WTC11 (cell line): ENCODE data around the gene GABARAPL1. TPM values are rescaled to one million over a fixed set of nuclear protein-coding genes. Genes with fewer than 3 reads are reported as not detected.

Experiments used
- ATAC-seq: fragments of 200-7000 bp; cut with Tn5 transposase; 2 replicates; pipeline ENCODE4 v1.10.0; 2021; ENCODE audit warnings: mild to moderate bottlenecking, moderate library complexity
- CTCF ChIA-PET: fragments of 300-600 bp; sonication (Branson Sonifier 250); formaldehyde crosslinking; loops from one replicate; lab custom pipeline; 2021; ENCODE audit warnings: antibody characterized with exemption; lab: Charles Lee
- POLR2A ChIA-PET: fragments of 350-600 bp; sonication (Branson Sonifier 250); formaldehyde crosslinking; loops from one replicate; lab custom pipeline; 2021; ENCODE audit warnings: antibody characterized with exemption; lab: Charles Lee
- DNase-seq: peaks from one replicate; pipeline ENCODE4 v3.0.0; 2021; ENCODE audit warnings: low spot score
- H3K27ac Mint-ChIP-seq: 2 replicates; pipeline ENCODE4 v1.8.0; 2021; ENCODE audit warnings: mixed read lengths
- H3K27me3 Mint-ChIP-seq: 2 replicates; pipeline ENCODE4 v1.8.0; 2021; ENCODE audit warnings: low read depth, mild to moderate bottlenecking, moderate library complexity, mixed read lengths
- H3K36me3 Mint-ChIP-seq: 2 replicates; pipeline ENCODE4 v1.8.0; 2021; ENCODE audit warnings: mixed read lengths
- H3K4me1 Mint-ChIP-seq: 2 replicates; pipeline ENCODE4 v1.8.0; 2022; ENCODE audit warnings: mixed read lengths
- H3K4me3 Mint-ChIP-seq: 2 replicates; pipeline ENCODE4 v1.8.0; 2021; ENCODE audit warnings: mild to moderate bottlenecking, moderate library complexity, mixed read lengths
- H3K9me3 Mint-ChIP-seq: 2 replicates; pipeline ENCODE4 v1.8.0; 2021; ENCODE audit warnings: mixed read lengths
- FOXJ3 ChIP-seq: sonication (generic); formaldehyde crosslinking; IDR thresholded peaks from 2 replicates; pipeline ENCODE4 v1.9.0; 2021; ENCODE audit warnings: missing genetic modification reagents, mild to moderate bottlenecking, borderline replicate concordance
- IRF2 ChIP-seq: sonication (generic); formaldehyde crosslinking; IDR thresholded peaks from 2 replicates; pipeline ENCODE4 v1.8.0; 2022; ENCODE audit warnings: low read depth, missing genetic modification reagents, borderline replicate concordance
- KAT7 ChIP-seq: sonication (generic); formaldehyde crosslinking; IDR thresholded peaks from 2 replicates; pipeline ENCODE4 v1.8.1; 2023; ENCODE audit warnings: missing genetic modification reagents, mild to moderate bottlenecking, borderline replicate concordance
- NR3C1 ChIP-seq: sonication (generic); formaldehyde crosslinking; conservative IDR thresholded peaks from 2 replicates; pipeline ENCODE4 v1.8.1; 2023; ENCODE audit warnings: low read depth, mild to moderate bottlenecking, missing genetic modification reagents
- SOX15 ChIP-seq: fragments of 250-450 bp; sonication (Bioruptor Pico); IDR thresholded peaks from 2 replicates; pipeline ENCODE4 v1.9.0; 2021; ENCODE audit warnings: mild to moderate bottlenecking
- TP53 ChIP-seq: sonication (generic); formaldehyde crosslinking; IDR thresholded peaks from 2 replicates; pipeline ENCODE4 v1.8.1; 2023; ENCODE audit warnings: mild to moderate bottlenecking, missing genetic modification reagents
- ZNF138 ChIP-seq: sonication (generic); formaldehyde crosslinking; conservative IDR thresholded peaks from 2 replicates; pipeline ENCODE4 v1.8.1; 2022; ENCODE audit warnings: mild to moderate bottlenecking, moderate library complexity, missing genetic modification reagents
- ZNF396 ChIP-seq: fragments of 250-450 bp; sonication (Bioruptor Pico); IDR thresholded peaks from 2 replicates; pipeline ENCODE4 v1.8.0; 2021; ENCODE audit warnings: mild to moderate bottlenecking, moderate library complexity, borderline replicate concordance
- total RNA-seq: library from RNA; stranded (reverse); gene quantifications from 3 replicates; pipeline ENCODE4 v1.2.3, GENCODE V29; 2021
- TF ChIP-seq, protein P1 (sequence below): sonication (generic); formaldehyde crosslinking; IDR thresholded peaks from 2 replicates; pipeline ENCODE4 v1.8.1; 2023; ENCODE audit warnings: mild to moderate bottlenecking, missing genetic modification reagents
- TF ChIP-seq, protein P2 (sequence below): fragments of 250-450 bp; sonication (Bioruptor Pico); conservative IDR thresholded peaks from 2 replicates; pipeline ENCODE4 v1.9.0; 2021; ENCODE audit warnings: mild to moderate bottlenecking
- TF ChIP-seq, protein P3 (sequence below): sonication (generic); formaldehyde crosslinking; IDR thresholded peaks from 2 replicates; pipeline ENCODE4 v1.8.0; 2023; ENCODE audit warnings: missing genetic modification reagents, mild to moderate bottlenecking, borderline replicate concordance
- TF ChIP-seq, protein P4 (sequence below): sonication (generic); formaldehyde crosslinking; IDR thresholded peaks from 2 replicates; pipeline ENCODE4 v1.8.0; 2023; ENCODE audit warnings: mild to moderate bottlenecking, missing genetic modification reagents

GABARAPL1 gene
- total RNA-seq, 1 experiment from 2014 or later, result 85.2 TPM

DNA sequence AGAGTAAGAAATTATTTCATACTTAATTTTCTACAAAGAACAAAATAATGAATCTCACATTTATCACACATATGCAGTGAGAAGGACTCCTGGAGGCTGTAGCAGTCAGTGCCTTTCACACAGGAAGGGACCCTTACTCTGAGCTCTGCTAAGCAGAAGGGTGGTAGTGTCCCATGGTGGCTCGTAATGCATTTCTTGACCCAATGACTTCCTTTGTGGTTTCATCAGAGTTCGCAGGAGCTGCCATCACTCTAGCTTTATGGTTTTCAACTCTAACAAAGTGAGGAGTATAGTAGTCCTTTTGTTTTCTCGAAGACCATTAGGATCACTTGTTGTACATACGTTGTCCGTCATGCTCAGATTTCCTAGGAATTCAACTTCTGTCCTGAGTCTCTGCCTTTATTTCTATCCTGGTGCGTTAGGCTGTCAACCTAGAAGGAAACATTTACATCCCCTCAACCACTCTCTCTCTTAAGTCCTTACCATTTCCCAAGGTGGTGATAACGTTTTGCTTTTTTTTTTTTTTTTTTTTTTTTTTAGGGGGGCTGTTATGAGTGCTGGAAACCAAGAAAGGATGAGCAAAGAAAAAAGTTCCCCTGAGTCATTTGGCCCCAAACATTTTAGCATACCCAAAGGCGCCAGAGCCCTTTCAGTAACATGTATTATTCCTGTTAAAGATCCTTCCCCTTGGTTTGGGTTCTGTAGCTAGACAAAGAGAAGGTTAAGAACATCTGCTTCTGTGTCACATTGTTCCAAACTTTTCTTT is 37.2 kb downstream of the GABARAPL1 start (continued):
- TF ChIP-seq, protein P1, sequence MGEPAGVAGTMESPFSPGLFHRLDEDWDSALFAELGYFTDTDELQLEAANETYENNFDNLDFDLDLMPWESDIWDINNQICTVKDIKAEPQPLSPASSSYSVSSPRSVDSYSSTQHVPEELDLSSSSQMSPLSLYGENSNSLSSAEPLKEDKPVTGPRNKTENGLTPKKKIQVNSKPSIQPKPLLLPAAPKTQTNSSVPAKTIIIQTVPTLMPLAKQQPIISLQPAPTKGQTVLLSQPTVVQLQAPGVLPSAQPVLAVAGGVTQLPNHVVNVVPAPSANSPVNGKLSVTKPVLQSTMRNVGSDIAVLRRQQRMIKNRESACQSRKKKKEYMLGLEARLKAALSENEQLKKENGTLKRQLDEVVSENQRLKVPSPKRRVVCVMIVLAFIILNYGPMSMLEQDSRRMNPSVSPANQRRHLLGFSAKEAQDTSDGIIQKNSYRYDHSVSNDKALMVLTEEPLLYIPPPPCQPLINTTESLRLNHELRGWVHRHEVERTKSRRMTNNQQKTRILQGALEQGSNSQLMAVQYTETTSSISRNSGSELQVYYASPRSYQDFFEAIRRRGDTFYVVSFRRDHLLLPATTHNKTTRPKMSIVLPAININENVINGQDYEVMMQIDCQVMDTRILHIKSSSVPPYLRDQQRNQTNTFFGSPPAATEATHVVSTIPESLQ (CRISPR knock-in tag), result no peak
- TF ChIP-seq KAT7 (CRISPR knock-in tag), result no peak
- no peak for TF ChIP-seq ZNF138 (CRISPR knock-in tag)
- no peak for TF ChIP-seq SOX15
- no peak for TF ChIP-seq IRF2 (CRISPR knock-in tag)
- TF ChIP-seq TP53 (CRISPR knock-in tag), result no peak
- TF ChIP-seq, protein P2, sequence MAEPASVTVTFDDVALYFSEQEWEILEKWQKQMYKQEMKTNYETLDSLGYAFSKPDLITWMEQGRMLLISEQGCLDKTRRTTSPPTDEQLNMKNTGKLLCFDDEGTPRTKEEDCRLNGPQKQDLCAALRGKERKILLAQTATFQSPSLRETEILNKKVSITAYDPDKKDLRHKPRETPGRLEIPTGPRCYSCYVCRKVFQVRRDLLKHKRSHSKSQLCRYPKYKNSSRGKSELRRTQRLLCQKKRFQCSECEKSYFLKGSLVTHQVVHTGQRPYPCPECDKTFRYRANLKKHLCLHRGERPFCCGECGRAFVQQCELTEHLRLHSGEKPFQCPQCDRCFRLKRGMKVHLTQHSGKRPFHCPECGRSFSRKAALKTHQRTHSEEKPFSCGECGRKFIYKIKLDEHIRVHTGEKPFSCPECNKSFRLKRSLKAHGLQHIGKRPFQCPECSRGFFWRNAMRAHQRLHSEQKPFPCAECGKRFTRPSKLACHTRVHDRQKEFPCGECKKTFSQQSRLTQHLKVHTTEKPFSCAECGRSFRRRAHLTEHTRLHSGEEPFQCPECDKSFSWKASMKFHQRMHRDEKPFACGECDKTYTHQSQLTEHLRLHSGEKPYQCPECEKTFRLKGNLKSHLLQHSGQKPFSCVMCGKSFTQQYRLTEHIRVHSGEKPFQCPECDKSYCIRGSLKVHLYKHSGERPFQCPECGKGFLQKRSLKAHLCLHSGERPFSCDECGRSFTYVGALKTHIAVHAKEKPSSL (CRISPR knock-in tag), result no peak
- TF ChIP-seq, protein P3, sequence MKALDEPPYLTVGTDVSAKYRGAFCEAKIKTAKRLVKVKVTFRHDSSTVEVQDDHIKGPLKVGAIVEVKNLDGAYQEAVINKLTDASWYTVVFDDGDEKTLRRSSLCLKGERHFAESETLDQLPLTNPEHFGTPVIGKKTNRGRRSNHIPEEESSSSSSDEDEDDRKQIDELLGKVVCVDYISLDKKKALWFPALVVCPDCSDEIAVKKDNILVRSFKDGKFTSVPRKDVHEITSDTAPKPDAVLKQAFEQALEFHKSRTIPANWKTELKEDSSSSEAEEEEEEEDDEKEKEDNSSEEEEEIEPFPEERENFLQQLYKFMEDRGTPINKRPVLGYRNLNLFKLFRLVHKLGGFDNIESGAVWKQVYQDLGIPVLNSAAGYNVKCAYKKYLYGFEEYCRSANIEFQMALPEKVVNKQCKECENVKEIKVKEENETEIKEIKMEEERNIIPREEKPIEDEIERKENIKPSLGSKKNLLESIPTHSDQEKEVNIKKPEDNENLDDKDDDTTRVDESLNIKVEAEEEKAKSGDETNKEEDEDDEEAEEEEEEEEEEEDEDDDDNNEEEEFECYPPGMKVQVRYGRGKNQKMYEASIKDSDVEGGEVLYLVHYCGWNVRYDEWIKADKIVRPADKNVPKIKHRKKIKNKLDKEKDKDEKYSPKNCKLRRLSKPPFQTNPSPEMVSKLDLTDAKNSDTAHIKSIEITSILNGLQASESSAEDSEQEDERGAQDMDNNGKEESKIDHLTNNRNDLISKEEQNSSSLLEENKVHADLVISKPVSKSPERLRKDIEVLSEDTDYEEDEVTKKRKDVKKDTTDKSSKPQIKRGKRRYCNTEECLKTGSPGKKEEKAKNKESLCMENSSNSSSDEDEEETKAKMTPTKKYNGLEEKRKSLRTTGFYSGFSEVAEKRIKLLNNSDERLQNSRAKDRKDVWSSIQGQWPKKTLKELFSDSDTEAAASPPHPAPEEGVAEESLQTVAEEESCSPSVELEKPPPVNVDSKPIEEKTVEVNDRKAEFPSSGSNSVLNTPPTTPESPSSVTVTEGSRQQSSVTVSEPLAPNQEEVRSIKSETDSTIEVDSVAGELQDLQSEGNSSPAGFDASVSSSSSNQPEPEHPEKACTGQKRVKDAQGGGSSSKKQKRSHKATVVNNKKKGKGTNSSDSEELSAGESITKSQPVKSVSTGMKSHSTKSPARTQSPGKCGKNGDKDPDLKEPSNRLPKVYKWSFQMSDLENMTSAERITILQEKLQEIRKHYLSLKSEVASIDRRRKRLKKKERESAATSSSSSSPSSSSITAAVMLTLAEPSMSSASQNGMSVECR, result no peak

DNA sequence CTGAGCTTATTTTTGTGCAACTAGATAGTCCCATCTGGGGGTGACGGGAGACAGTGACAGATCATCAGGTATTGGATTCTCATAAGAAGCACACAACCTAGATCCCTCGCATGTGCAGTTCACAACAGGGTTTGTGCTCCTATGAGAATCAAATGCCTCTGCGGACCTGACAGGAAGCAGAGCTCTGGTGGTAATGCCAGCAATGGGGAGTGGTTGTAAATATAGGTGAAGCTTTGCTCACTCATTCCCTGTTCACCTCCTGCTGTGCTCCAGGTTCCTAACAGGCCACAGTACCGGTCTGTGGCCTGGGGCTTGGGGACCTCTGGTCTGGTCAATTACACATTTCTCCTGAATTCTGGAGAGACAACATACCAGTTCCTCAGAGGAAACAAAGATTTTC is 39.0 kb downstream of the GABARAPL1 start:
- no peak for ATAC-seq
- POLR2A ChIA-PET, result no interaction called here
- no peak for DNase-seq
- Mint-ChIP-seq H3K27ac (no peak overlapping the region), H3K9me3 (peaks cover 18% of the 10 kb centered on the region), H3K36me3 (peaks cover 10% of the 10 kb centered on the region), H3K27me3 (no peaks in the 10 kb centered on the region), H3K4me1 (peaks cover 6% of the 10 kb centered on the region; the same call in 1 of the 2 replicates), H3K4me3 (no peak overlapping the region)
- TF ChIP-seq ZNF396 (CRISPR knock-in tag) (no peak), TP53 (CRISPR knock-in tag) (no peak), FOXJ3 (CRISPR knock-in tag) (no peak), NR3C1 (CRISPR knock-in tag) (no peak)
- TF ChIP-seq, protein P4, sequence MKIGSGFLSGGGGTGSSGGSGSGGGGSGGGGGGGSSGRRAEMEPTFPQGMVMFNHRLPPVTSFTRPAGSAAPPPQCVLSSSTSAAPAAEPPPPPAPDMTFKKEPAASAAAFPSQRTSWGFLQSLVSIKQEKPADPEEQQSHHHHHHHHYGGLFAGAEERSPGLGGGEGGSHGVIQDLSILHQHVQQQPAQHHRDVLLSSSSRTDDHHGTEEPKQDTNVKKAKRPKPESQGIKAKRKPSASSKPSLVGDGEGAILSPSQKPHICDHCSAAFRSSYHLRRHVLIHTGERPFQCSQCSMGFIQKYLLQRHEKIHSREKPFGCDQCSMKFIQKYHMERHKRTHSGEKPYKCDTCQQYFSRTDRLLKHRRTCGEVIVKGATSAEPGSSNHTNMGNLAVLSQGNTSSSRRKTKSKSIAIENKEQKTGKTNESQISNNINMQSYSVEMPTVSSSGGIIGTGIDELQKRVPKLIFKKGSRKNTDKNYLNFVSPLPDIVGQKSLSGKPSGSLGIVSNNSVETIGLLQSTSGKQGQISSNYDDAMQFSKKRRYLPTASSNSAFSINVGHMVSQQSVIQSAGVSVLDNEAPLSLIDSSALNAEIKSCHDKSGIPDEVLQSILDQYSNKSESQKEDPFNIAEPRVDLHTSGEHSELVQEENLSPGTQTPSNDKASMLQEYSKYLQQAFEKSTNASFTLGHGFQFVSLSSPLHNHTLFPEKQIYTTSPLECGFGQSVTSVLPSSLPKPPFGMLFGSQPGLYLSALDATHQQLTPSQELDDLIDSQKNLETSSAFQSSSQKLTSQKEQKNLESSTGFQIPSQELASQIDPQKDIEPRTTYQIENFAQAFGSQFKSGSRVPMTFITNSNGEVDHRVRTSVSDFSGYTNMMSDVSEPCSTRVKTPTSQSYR (CRISPR knock-in tag), result no peak
- CTCF ChIA-PET, result no interaction called here
